Measurements from ENCODE around the gene FBXO28. TPM values are rescaled to one million over a fixed set of nuclear protein-coding genes. Genes with fewer than 3 reads are reported as not detected.

Gene FBXO28
- total RNA-seq, 1 donor from 2014 or later = 30.4 TPM

DNA sequence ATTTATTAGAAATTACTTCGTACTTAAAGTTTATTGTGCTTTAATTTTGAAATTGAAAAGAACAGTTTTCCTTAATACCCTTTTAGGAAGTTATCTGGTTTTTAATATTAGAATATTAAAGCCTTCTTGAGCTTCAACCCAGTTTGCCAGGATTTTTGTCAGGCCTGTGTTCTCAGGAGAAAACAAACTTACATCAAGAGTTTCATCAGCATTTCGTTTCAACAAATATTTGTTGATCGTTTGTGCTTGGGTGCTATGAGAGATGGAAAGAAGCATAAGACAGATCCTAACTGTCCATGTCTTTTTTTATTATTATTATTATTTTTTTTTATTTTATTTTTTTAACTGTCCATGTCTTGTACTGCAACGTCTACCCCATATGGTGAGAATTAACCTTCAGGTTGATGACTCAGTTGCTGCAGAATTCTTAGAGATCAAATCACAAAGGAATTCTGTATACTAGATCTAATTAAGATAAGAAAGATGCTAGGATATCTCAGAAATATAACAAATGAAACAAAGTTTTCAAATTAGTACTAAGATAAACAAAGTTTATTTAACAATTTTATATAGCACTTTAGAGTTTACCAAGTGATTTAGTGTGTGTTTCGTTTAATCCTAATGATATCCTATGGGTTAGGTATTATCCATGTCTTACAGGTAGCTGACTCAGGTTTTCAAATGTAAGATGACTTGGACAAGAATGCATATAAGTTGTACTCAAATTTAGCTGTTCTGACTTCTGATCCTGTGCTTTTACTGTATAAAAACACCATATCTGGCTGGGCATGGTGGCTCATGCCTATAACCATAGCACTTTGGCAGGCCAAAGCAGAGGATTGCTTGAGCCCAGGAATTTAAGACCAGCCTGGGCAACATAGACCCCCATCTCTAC is 14.3 kb downstream of the FBXO28 start:
- peaks cover 7% of the 10 kb centered on the region for H3K4me1 Mint-ChIP-seq
- ChIA-PET POLR2A (no interaction called here), CTCF (interaction anchor here (1.0 to 2.7 kb wide), 2 partner anchors 12 kb away, joined by 3 to 7 read pairs; no protein-coding TSS in a partner anchor)
- ATAC-seq (ENCODE audit: low read depth) = no peak
- no peak for DNase-seq
- H3K36me3 Mint-ChIP-seq (ENCODE audit: low read depth) = peaks cover 50% of the 10 kb centered on the region
- intact Hi-C loops (cut with micrococcal nuclease) = no loop called here
- TF ChIP-seq, protein P1, sequence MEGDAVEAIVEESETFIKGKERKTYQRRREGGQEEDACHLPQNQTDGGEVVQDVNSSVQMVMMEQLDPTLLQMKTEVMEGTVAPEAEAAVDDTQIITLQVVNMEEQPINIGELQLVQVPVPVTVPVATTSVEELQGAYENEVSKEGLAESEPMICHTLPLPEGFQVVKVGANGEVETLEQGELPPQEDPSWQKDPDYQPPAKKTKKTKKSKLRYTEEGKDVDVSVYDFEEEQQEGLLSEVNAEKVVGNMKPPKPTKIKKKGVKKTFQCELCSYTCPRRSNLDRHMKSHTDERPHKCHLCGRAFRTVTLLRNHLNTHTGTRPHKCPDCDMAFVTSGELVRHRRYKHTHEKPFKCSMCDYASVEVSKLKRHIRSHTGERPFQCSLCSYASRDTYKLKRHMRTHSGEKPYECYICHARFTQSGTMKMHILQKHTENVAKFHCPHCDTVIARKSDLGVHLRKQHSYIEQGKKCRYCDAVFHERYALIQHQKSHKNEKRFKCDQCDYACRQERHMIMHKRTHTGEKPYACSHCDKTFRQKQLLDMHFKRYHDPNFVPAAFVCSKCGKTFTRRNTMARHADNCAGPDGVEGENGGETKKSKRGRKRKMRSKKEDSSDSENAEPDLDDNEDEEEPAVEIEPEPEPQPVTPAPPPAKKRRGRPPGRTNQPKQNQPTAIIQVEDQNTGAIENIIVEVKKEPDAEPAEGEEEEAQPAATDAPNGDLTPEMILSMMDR (IDR thresholded peaks at IDR 0.05) = no peak
- H3K27ac Mint-ChIP-seq = no peak overlapping the region
- H3K27me3 Mint-ChIP-seq = no peaks in the 10 kb centered on the region
- no peaks in the 10 kb centered on the region for H3K9me3 Mint-ChIP-seq
- H3K4me3 Mint-ChIP-seq = no peak overlapping the region

DNA sequence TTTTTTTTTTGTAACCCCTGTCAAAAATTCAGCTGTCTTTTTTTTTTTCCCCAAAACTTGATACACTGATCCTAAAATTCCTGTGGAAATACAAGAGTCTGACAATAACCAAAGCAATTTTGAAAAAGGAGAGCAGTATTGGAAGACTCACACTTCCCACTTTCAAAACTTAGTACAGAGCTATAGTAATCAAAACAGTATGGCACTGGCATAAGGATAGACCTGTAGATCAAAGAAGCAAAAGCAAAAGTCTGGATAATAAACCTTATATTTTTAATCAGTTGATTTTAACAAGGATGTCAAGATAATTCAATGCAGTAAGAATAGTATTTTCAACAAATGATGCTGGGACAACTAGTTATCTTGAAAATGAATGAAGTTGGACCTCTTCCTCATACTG is 17.3 kb downstream of the FBXO28 start:
- no peak for DNase-seq
- ChIA-PET CTCF (interaction anchor here (2.7 kb wide), 1 partner anchor 15 kb away, joined by 7 read pairs; no protein-coding TSS in a partner anchor), POLR2A (interaction anchor here (0.5 to 0.7 kb wide), 2 partner anchors 16 to 94 kb away, joined by 3 to 5 read pairs; no protein-coding TSS in a partner anchor)
- Mint-ChIP-seq H3K4me3 (no peak overlapping the region), H3K9me3 (no peaks in the 10 kb centered on the region), H3K27me3 (no peaks in the 10 kb centered on the region), H3K4me1 (peaks cover 2% of the 10 kb centered on the region), H3K27ac (no peak overlapping the region), H3K36me3 (ENCODE audit: low read depth) (peaks cover 65% of the 10 kb centered on the region)
- TF ChIP-seq, protein P1 (IDR thresholded peaks at IDR 0.05) = no peak
- intact Hi-C loops (cut with micrococcal nuclease) = no loop called here
- no peak for ATAC-seq (ENCODE audit: low read depth)

DNA sequence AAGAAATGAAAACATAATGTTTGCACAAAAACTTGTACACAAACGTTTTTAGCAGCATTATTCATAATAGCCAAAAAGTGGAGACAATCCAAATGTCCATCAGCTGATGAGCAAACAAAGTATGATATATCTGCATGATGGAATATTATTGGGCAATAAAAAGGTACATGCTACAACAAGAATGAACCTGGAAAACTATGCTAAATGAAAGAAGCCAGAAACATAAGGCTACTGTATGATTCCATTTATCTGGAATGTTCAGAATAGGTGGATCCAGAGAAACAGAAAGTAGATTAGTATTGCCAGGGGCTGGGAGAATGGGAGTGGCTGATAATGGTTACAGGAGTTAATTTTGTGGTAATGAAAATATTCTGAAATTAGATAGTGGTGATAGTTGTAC is 19.0 kb downstream of the FBXO28 start:
- TF ChIP-seq, protein P1 (IDR thresholded peaks at IDR 0.05) = no peak
- ChIA-PET CTCF (no interaction called here), POLR2A (no interaction called here)
- intact Hi-C loops (cut with micrococcal nuclease) = no loop called here
- Mint-ChIP-seq H3K27me3 (no peaks in the 10 kb centered on the region), H3K4me3 (no peak overlapping the region), H3K9me3 (no peaks in the 10 kb centered on the region), H3K36me3 (ENCODE audit: low read depth) (peaks cover 65% of the 10 kb centered on the region), H3K27ac (no peak overlapping the region), H3K4me1 (peaks cover 3% of the 10 kb centered on the region)
- no peak for DNase-seq
- no peak for ATAC-seq (ENCODE audit: low read depth)

DNA sequence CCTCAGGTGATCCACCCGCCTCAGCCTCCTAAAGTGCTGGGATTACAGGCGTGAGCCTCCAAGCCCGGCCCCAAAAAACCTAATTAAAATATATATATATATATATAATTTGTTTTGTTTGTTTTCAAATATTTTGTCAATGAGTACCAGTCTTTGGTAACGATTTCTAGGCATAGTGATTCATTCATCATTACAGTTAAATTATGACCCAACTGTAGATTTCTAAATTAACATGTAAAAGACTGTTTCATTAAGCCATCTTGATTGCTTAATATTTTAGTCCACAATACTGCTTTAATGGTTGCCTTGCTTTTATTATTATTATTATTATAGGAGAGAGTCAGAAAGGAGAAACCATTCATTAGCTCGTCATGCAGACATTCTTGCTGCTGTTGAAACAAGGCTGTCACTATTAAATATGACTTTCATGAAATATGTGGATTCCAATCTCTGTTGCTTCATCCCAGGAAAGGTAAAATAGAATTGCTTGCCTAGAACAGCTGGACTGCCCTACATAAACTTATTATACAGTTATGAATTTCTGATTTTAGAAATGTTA is 19.9 kb downstream of the FBXO28 start:
- H3K27me3 Mint-ChIP-seq = no peaks in the 10 kb centered on the region
- ATAC-seq (ENCODE audit: low read depth) = no peak
- intact Hi-C loops (cut with micrococcal nuclease) = no loop called here
- H3K4me3 Mint-ChIP-seq = no peak overlapping the region
- H3K27ac Mint-ChIP-seq = no peak overlapping the region
- TF ChIP-seq, protein P1 (IDR thresholded peaks at IDR 0.05) = no peak
- peaks cover 69% of the 10 kb centered on the region for H3K36me3 Mint-ChIP-seq (ENCODE audit: low read depth)
- ChIA-PET CTCF (no interaction called here), POLR2A (no interaction called here)
- peaks cover 3% of the 10 kb centered on the region for H3K4me1 Mint-ChIP-seq
- H3K9me3 Mint-ChIP-seq = no peaks in the 10 kb centered on the region
- no peak for DNase-seq

DNA sequence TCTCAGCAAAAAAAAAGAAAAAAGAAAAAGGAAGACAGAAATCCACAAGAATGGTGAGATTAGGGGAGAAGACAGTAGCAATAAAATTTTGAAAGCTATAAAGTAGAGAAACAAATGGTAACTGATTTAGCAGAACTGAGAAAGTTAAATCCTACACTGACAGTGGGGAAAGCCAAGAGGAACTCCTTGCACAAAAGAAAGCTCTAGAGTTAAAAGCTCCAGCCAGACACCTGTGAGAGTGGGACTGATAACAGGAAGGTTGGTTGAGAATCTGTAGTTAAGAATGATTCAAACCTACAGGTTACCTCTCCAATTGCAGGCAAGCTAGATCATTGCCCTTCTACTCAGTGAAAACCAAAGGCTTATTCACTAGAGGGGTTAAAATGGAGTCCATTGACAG is 23.6 kb downstream of the FBXO28 start:
- ATAC-seq (ENCODE audit: low read depth) = no peak
- POLR2A ChIA-PET = interaction anchor here (1.0 kb wide), 1 partner anchor 31 kb away, joined by 3 read pairs; no protein-coding TSS in a partner anchor

More for the DNA sequence above, 23.6 kb downstream of the FBXO28 start:
- Mint-ChIP-seq H3K36me3 (ENCODE audit: low read depth) (peaks cover 61% of the 10 kb centered on the region), H3K4me1 (peaks cover 3% of the 10 kb centered on the region), H3K27me3 (no peaks in the 10 kb centered on the region), H3K4me3 (no peak overlapping the region), H3K27ac (no peak overlapping the region), H3K9me3 (no peaks in the 10 kb centered on the region)
- CTCF ChIA-PET = interaction anchor here (1.6 kb wide), 1 partner anchor 196 kb away, joined by 4 read pairs; no protein-coding TSS in a partner anchor
- intact Hi-C loops (cut with micrococcal nuclease) = no loop called here
- TF ChIP-seq, protein P1 (IDR thresholded peaks at IDR 0.05) = no peak
- DNase-seq = no peak

All from activated B cell treated with CpG ODN at 0.5 μM for 24 hours (primary cell).